H9 (cell line): ENCODE results near the gene FCAMR. TPM values are rescaled to one million over a fixed set of nuclear protein-coding genes. Genes with fewer than 3 reads are reported as not detected.

ENCODE experiments used
- DNase-seq: peaks from one replicate; pipeline ENCODE4 v3.0.0-alpha.2; 2017
- H2AFZ ChIP-seq: one replicate; pipeline ENCODE4 v1.6.1; 2013; ENCODE audit warnings: mild to moderate bottlenecking, low read length, control low read depth, moderate library complexity
- H2AK5ac ChIP-seq: 2 replicates; pipeline ENCODE4 v1.6.1; 2013; ENCODE audit warnings: low read length, control low read depth, mixed read lengths; ENCODE audit not compliant: insufficient read length
- H2BK120ac ChIP-seq: one replicate; pipeline ENCODE4 v1.6.1; 2013; ENCODE audit warnings: low read depth, mild to moderate bottlenecking, low read length, control low read depth, inconsistent platforms; ENCODE audit not compliant: poor library complexity, severe bottlenecking
- H2BK12ac ChIP-seq: 2 replicates; pipeline ENCODE4 v1.6.1; 2013; ENCODE audit warnings: low read length, control low read depth, mixed read lengths, low read depth; ENCODE audit not compliant: insufficient read length
- H2BK15ac ChIP-seq: 2 replicates; pipeline ENCODE4 v1.6.1; 2013; ENCODE audit warnings: low read depth, low read length, control low read depth
- H2BK20ac ChIP-seq: one replicate; pipeline ENCODE4 v1.6.1; 2013; ENCODE audit warnings: low read depth, mild to moderate bottlenecking, low read length, control low read depth, inconsistent platforms; ENCODE audit not compliant: poor library complexity, severe bottlenecking
- H2BK5ac ChIP-seq: 2 replicates; pipeline ENCODE4 v1.6.1; 2013; ENCODE audit warnings: low read length, control low read depth, mixed read lengths; ENCODE audit not compliant: insufficient read length
- H3K14ac ChIP-seq: 2 replicates; pipeline ENCODE4 v1.6.1; 2013; ENCODE audit warnings: low read length, control low read depth; ENCODE audit not compliant: insufficient read depth
- H3K18ac ChIP-seq: 2 replicates; pipeline ENCODE4 v1.6.1; 2013; ENCODE audit warnings: low read depth, mild to moderate bottlenecking, mixed read lengths, low read length, control low read depth; ENCODE audit not compliant: insufficient read length
- H3K23ac ChIP-seq: 2 replicates; pipeline ENCODE4 v1.6.1; 2013; ENCODE audit warnings: low read length, control low read depth, mixed read lengths, low read depth; ENCODE audit not compliant: insufficient read length
- H3K23me2 ChIP-seq: 2 replicates; pipeline ENCODE4 v1.6.1; 2013; ENCODE audit warnings: low read depth, mild to moderate bottlenecking, mixed read lengths, low read length, control low read depth; ENCODE audit not compliant: insufficient read length, poor library complexity, severe bottlenecking
- H3K27ac ChIP-seq: 2 replicates; pipeline ENCODE4 v1.5.1; 2013; ENCODE audit warnings: low read length, control low read depth, mixed read lengths, low read depth; ENCODE audit not compliant: insufficient read length
- H3K27me3 ChIP-seq: 2 replicates; pipeline ENCODE4 v1.6.1; 2013; ENCODE audit warnings: low read length, control low read depth, inconsistent platforms; ENCODE audit not compliant: insufficient read depth
- H3K4ac ChIP-seq: 2 replicates; pipeline ENCODE4 v1.6.1; 2013; ENCODE audit warnings: low read depth, mild to moderate bottlenecking, control low read depth, inconsistent platforms, low read length, moderate library complexity
- H3K4me1 ChIP-seq: 2 replicates; pipeline ENCODE4 v1.6.1; 2013; ENCODE audit warnings: low read length, control low read depth, inconsistent platforms; ENCODE audit not compliant: insufficient read depth
- H3K4me2 ChIP-seq: 2 replicates; pipeline ENCODE4 v1.6.1; 2013; ENCODE audit warnings: low read length, control low read depth, mixed read lengths; ENCODE audit not compliant: insufficient read length, insufficient read depth
- H3K56ac ChIP-seq: 2 replicates; pipeline ENCODE4 v1.6.1; 2013; ENCODE audit warnings: low read depth, mild to moderate bottlenecking, mixed read lengths, low read length, control low read depth; ENCODE audit not compliant: insufficient read length
- H3K79me1 ChIP-seq: 2 replicates; pipeline ENCODE4 v1.6.1; 2013; ENCODE audit warnings: low read depth, mild to moderate bottlenecking, moderate library complexity, low read length, control low read depth, inconsistent platforms; ENCODE audit not compliant: insufficient read depth, poor library complexity, severe bottlenecking
- H3K79me2 ChIP-seq: 2 replicates; pipeline ENCODE4 v1.6.1; 2013; ENCODE audit warnings: low read length, control low read depth, inconsistent platforms; ENCODE audit not compliant: insufficient read depth
- H3K9ac ChIP-seq: 2 replicates; pipeline ENCODE4 v1.6.1; 2013; ENCODE audit warnings: low read length, control low read depth, mixed read lengths; ENCODE audit not compliant: insufficient read length; ENCODE audit errors: extremely low read depth
- H3K9me3 ChIP-seq: one replicate; pipeline ENCODE4 v1.6.1; 2013; ENCODE audit warnings: low read depth, low read length, inconsistent platforms; ENCODE audit not compliant: control insufficient read depth
- H3T11ph ChIP-seq: one replicate; pipeline ENCODE4 v1.6.1; 2013; ENCODE audit warnings: mild to moderate bottlenecking, low read length, control low read depth, inconsistent platforms
- H4K20me1 ChIP-seq: one replicate; pipeline ENCODE4 v1.6.1; 2013; ENCODE audit not compliant: control insufficient read depth, insufficient read length, insufficient read depth
- H4K5ac ChIP-seq: 2 replicates; pipeline ENCODE4 v1.6.1; 2013; ENCODE audit warnings: low read depth, mild to moderate bottlenecking, mixed read lengths, low read length, control low read depth; ENCODE audit not compliant: insufficient read length
- H4K8ac ChIP-seq: replicated peaks from 2 replicates; pipeline ENCODE4 v1.6.1; 2013; ENCODE audit warnings: low read length, control low read depth, mixed read lengths, low read depth; ENCODE audit not compliant: insufficient read length
- H4K91ac ChIP-seq: 2 replicates; pipeline ENCODE4 v1.6.1; 2013; ENCODE audit warnings: low read depth, mild to moderate bottlenecking, moderate library complexity, mixed read lengths, low read length, control low read depth; ENCODE audit not compliant: insufficient read length
- H3K27ac Mint-ChIP-seq, 3 experiments: 2 replicates in 2 of 3; 3 replicates in 1 of 3; pipeline ENCODE4 v1.8.0; 2020 to 2021; ENCODE audit warnings: mixed read lengths in 3 of 3, mild to moderate bottlenecking in 1 of 3, moderate library complexity in 1 of 3
- H3K27me3 Mint-ChIP-seq: 2 replicates; pipeline ENCODE4 v1.8.0; 2021; ENCODE audit warnings: low read depth, mild to moderate bottlenecking, moderate library complexity, mixed read lengths
- H3K36me3 Mint-ChIP-seq, 3 experiments: 2 replicates in 2 of 3; 3 replicates in 1 of 3; pipeline ENCODE4 v1.8.0; 2020 to 2021; ENCODE audit warnings: low read depth in 3 of 3, mixed read lengths in 3 of 3; ENCODE audit not compliant: insufficient read depth in 1 of 3
- H3K4me1 Mint-ChIP-seq, 2 experiments: 2 replicates each; pipeline ENCODE4 v1.8.0; 2020; ENCODE audit warnings: mixed read lengths in 2 of 2
- H3K4me3 Mint-ChIP-seq, 2 experiments: 2 replicates in 1 of 2; 3 replicates in 1 of 2; pipeline ENCODE4 v1.8.0; 2020 to 2021; ENCODE audit warnings: mild to moderate bottlenecking in 2 of 2, mixed read lengths in 2 of 2, moderate library complexity in 1 of 2
- H3K9me3 Mint-ChIP-seq, 2 experiments: 2 replicates in 1 of 2; 3 replicates in 1 of 2; pipeline ENCODE4 v1.8.0; 2020; ENCODE audit warnings: mild to moderate bottlenecking in 2 of 2, mixed read lengths in 2 of 2, moderate library complexity in 1 of 2
- WGBS: extraction: QIAGEN DNeasy Blood & Tissue Kit; methylation state at CpG from one replicate; pipeline ENCODE4 v1.1.7; 2013; ENCODE audit warnings: missing lambda C conversion rate, low lambda C conversion rate, mixed read lengths; ENCODE audit not compliant: insufficient read length; ENCODE audit errors: extremely low coverage; 5-methylcytosine and 5-hydroxymethylcytosine counted together
- total RNA-seq: library from RNA; stranded (reverse); gene quantifications from 2 replicates; pipeline ENCODE4 v1.2.1, GENCODE V29; 2021
- TF ChIP-seq, protein P1 (sequence below): fragments of 200-600 bp; sonication (generic); conservative IDR thresholded peaks from 3 replicates; pipeline ENCODE4 v1.8.0; 2021; ENCODE audit warnings: antibody characterized with exemption, mild to moderate bottlenecking

Gene FCAMR
- total RNA-seq, 1 experiment from 2014 or later, result not detected

DNA sequence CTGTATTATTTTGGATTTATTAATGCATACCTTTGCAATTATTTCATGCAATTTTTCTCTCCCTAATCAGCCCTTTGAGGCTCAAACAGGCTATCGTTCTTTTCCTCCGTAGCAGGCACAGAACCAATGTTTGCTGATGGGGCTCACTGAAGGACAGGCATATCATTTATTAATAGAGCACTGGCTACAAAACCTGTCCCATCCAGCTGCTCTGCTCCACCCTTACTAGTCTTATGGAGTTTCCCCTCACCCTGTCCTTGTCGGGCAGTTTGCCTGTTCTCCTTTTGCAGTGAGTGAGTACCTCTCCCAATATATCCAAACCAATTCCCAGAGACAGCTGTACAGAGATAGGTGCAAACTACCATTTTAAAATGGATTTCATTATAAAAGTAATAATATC, 16.6 kb upstream of the FCAMR start:
- Histone ChIP-seq H3T11ph (no peak overlapping the region), H3K9ac (no peak overlapping the region), H3K4me1 (peaks cover 7% of the 10 kb centered on the region; the same call in 1 of the 2 replicates), H3K56ac (no peak overlapping the region), H2BK5ac (no peak overlapping the region), H3K79me1 (no peaks in the 10 kb centered on the region), H3K14ac (no peak overlapping the region), H3K4ac (no peak overlapping the region), H3K9me3 (no peaks in the 10 kb centered on the region), H4K5ac (no peak overlapping the region), H4K20me1 (no peaks in the 10 kb centered on the region), H3K23me2 (no peaks in the 10 kb centered on the region), H3K79me2 (no peaks in the 10 kb centered on the region), H2BK120ac (no peak overlapping the region), H2BK15ac (no peak overlapping the region), H3K4me2 (no peak overlapping the region), H3K18ac (no peak overlapping the region), H4K91ac (no peak overlapping the region), H2AK5ac (no peak overlapping the region), H2BK20ac (no peak overlapping the region), H2BK12ac (no peak overlapping the region), H4K8ac (no peak overlapping the region), H3K23ac (no peak overlapping the region), H3K27ac (no peak overlapping the region), H2AFZ (no peak overlapping the region), H3K27me3 (no peaks in the 10 kb centered on the region; the same call in 1 of the 2 replicates)
- no CpG with 5 or more reads among the region's 3 CpGs for whole genome bisulfite sequencing
- TF ChIP-seq, protein P1, sequence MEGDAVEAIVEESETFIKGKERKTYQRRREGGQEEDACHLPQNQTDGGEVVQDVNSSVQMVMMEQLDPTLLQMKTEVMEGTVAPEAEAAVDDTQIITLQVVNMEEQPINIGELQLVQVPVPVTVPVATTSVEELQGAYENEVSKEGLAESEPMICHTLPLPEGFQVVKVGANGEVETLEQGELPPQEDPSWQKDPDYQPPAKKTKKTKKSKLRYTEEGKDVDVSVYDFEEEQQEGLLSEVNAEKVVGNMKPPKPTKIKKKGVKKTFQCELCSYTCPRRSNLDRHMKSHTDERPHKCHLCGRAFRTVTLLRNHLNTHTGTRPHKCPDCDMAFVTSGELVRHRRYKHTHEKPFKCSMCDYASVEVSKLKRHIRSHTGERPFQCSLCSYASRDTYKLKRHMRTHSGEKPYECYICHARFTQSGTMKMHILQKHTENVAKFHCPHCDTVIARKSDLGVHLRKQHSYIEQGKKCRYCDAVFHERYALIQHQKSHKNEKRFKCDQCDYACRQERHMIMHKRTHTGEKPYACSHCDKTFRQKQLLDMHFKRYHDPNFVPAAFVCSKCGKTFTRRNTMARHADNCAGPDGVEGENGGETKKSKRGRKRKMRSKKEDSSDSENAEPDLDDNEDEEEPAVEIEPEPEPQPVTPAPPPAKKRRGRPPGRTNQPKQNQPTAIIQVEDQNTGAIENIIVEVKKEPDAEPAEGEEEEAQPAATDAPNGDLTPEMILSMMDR, result no peak
- Mint-ChIP-seq H3K27me3 (peaks cover 44% of the 10 kb centered on the region), H3K27ac (no peak overlapping the region), H3K9me3 (no peaks in the 10 kb centered on the region), H3K36me3 (no peaks in the 10 kb centered on the region; a peak in 1 of 7 replicates), H3K4me1 (peaks cover 31 to 39% of the 10 kb centered on the region in 2 experiments), H3K4me3 (no peak overlapping the region)
- no peak for DNase-seq
